Measurements from ENCODE around the gene PRX. TPM values are rescaled to one million over a fixed set of nuclear protein-coding genes. Genes with fewer than 3 reads are reported as not detected.
A peak's percentile ranks its signal among the peaks of the same experiment; 100 is the strongest.

Gene PRX
- total RNA-seq, 2 donors from 2014 or later: 1.4 to 1.7 TPM

DNA sequence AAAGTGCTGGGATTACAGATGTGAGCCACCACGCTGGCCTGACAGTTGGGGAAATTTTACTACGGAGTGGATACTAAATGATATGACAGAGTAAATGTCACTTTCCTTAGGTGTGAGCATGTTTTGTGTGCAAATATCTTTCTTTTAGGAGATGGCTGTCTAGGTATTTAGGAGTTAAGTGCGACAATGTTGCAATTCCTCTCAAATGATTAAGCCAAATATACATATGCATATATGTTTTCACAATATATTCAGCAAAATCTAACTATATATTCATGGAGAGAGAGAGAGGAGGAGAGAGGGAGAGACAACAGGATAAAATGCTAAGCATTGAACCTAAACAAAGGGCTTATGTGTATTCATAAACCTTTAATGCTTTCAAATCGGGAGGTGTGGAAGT is 36.3 kb upstream of the PRX start:
- TF ChIP-seq, protein P1, sequence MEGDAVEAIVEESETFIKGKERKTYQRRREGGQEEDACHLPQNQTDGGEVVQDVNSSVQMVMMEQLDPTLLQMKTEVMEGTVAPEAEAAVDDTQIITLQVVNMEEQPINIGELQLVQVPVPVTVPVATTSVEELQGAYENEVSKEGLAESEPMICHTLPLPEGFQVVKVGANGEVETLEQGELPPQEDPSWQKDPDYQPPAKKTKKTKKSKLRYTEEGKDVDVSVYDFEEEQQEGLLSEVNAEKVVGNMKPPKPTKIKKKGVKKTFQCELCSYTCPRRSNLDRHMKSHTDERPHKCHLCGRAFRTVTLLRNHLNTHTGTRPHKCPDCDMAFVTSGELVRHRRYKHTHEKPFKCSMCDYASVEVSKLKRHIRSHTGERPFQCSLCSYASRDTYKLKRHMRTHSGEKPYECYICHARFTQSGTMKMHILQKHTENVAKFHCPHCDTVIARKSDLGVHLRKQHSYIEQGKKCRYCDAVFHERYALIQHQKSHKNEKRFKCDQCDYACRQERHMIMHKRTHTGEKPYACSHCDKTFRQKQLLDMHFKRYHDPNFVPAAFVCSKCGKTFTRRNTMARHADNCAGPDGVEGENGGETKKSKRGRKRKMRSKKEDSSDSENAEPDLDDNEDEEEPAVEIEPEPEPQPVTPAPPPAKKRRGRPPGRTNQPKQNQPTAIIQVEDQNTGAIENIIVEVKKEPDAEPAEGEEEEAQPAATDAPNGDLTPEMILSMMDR (IDR thresholded peaks at IDR 0.05): no peak
- H3K9me3 ChIP-seq: no peaks in the 10 kb centered on the region
- H3K4me1 ChIP-seq: no peaks in the 10 kb centered on the region
- no peaks in the 10 kb centered on the region for H3K27me3 ChIP-seq
- no peaks in the 10 kb centered on the region for H3K36me3 ChIP-seq
- no peak for DNase-seq
- intact Hi-C loops (cut with DNase I): no loop called here
- no peak overlapping the region for H3K9ac ChIP-seq (ENCODE audit: low read depth in 2 of 2, low read length in 2 of 2)
- H3K4me3 ChIP-seq: no peak overlapping the region
- H3K27ac ChIP-seq: no peak overlapping the region

DNA sequence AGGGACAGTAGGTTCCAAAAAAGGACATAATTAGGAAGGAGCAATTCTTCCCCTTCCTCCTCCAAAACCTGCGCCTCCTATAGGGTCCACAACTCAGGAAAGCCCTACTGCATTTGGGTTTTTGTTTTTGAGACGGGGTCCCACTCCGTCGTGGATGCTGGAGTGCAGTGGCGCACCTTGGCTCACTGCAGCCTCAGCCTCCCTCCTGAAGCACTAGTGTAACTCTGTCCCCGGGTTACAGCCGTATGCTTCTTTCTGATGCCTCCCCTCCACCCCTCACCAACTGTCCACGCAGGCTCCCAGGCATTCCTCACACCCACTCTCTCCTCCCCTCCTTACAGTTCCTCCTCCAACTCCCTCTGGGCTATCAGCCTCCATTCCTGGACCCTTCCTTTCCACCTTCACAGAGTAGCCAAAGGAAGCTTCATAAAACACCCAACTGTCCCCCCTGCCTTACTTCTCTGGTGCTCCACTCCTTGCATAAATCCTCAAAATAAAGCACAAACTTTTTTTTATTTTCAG is 33.1 kb upstream of the PRX start:
- Histone ChIP-seq H3K27me3 (no peaks in the 10 kb centered on the region), H3K9me3 (no peaks in the 10 kb centered on the region), H3K4me1 (peaks cover 8% of the 10 kb centered on the region), H3K9ac (ENCODE audit: low read depth in 2 of 2, low read length in 2 of 2) (peak overlapping the region in 1 of 2 donors; percentile 52), H3K4me3 (no peak overlapping the region), H3K36me3 (no peaks in the 10 kb centered on the region), H3K27ac (peak overlapping the region; percentile 94)
- no peak for DNase-seq
- intact Hi-C loops (cut with DNase I): no loop called here
- TF ChIP-seq, protein P1 (IDR thresholded peaks at IDR 0.05): no peak

DNA sequence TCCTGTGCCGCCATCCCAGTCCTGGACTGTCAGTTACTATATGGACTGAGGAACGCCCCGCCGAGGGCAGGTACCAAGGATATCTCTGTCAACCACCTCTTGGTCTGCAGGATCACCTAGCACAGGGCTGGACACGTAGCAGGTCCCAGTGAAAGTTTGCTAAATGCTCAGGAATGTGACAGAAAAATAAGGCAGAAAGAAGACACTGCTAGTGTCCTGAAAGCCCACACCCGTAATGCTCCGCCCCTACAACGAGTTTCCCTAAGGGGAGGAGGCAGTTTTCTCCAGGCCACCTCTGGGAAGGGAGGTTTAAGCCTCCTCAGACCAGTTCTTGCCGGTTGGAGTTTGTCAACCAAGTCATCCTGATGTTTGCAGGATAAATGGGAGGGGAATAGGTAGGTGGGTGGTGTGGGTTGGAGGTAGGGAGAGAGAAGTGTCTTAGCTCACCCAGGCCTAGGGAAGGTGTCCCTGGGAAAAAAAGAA is 32.6 kb upstream of the PRX start:
- Histone ChIP-seq H3K9ac (ENCODE audit: low read depth in 2 of 2, low read length in 2 of 2) (peak overlapping the region in 1 of 2 donors; percentile 52), H3K27me3 (no peaks in the 10 kb centered on the region), H3K4me3 (no peak overlapping the region), H3K9me3 (no peaks in the 10 kb centered on the region), H3K4me1 (peaks cover 8% of the 10 kb centered on the region), H3K27ac (peak overlapping the region; percentile 94), H3K36me3 (peaks cover 3% of the 10 kb centered on the region)
- intact Hi-C loops (cut with DNase I): no loop called here
- TF ChIP-seq, protein P1 (IDR thresholded peaks at IDR 0.05): no peak
- DNase-seq: peak; percentile 88

DNA sequence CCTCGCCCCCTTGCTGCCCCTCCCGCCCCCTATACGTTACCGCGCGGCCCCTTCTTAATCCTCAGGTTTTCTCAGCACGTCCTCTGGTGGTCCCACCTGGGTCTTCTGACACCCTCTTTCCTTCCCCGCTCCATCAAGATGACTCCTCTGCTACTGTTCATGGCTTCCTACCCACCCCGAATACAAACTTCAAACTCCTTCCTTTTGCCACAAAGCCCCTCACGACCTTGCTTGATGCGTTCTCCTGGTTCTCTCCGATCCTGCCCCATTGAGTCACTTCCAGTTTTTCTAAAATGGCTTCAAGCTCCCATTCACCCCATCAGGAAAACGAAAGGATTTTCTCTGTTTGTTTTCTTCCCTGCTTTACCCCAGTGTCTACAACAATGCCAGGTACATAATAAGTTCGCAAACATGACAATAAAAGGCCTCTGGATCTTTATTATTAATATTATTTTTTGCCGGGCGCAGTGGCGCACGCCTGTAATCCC is 31.7 kb upstream of the PRX start:
- Histone ChIP-seq H3K36me3 (peaks cover 4% of the 10 kb centered on the region), H3K9ac (ENCODE audit: low read depth in 2 of 2, low read length in 2 of 2) (peak overlapping the region; percentile 72 to 100), H3K9me3 (no peaks in the 10 kb centered on the region)

DNA sequence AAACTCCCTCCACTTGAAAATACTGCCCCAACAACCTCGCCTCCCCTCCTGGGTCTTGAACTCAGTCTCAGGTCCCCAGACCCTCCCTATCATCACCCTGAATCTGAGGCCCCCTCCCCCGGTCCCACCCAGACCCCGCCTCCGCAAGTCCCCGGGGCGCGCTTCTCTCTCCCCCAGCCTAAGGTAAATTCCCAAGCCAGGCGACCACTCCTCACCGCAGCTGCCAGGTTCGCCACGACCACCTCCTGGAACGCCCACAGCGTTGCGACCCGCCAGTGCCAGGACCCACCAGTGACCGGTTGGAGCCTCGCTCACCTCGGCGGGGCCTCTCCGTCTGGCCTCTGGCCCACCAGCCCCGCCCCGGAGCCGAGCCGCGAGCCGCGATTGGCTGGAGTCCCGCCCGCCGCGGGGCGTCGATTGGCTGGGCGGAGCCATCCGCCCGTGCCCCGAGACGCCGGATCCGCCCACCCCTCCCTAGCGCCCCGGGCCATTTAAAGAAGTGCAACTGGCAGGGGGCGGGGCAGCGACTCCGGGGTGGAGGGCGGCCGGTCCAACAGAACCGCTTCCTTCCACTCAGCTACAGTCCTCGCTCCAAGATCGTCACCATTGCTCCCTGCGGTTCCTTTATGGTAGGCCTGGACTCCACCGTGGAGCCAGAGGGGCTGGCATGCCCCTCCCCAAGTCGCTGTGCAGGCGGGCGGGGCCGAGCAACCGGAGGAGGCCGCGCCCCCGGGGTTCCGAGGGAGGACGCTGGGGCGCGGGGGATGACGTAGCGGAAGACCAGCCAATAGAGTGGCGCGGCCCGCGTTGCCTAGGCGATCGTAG is 31.0 kb upstream of the PRX start, which contains the start of gene SERTAD3:
Gene SERTAD3, minus strand, starts transcription at position 336 of the 825 bp plus-strand sequence. CDS start 2,255 bp downstream, outside the sequence.
- no peaks in the 10 kb centered on the region for H3K27me3 ChIP-seq
- peak within 1 kb of the TSS; percentile 66 for H3K4me3 ChIP-seq
- DNase-seq: peak; percentile 98
- H3K4me1 ChIP-seq: peaks cover 8% of the 10 kb centered on the region
- intact Hi-C loops (cut with DNase I): no loop called here
- TF ChIP-seq, protein P1 (IDR thresholded peaks at IDR 0.05): no peak
- peaks cover 4% of the 10 kb centered on the region for H3K36me3 ChIP-seq
- H3K9me3 ChIP-seq: no peaks in the 10 kb centered on the region
- H3K9ac ChIP-seq (ENCODE audit: low read depth in 2 of 2, low read length in 2 of 2): peak within 1 kb of the TSS; percentile 83 to 100
- H3K27ac ChIP-seq: peak within 1 kb of the TSS; percentile 94

More for the DNA sequence above, 31.7 kb upstream of the PRX start:
- Histone ChIP-seq H3K27ac (peak overlapping the region; percentile 94), H3K4me1 (peaks cover 8% of the 10 kb centered on the region), H3K27me3 (no peaks in the 10 kb centered on the region), H3K4me3 (peak overlapping the region; percentile 66)
- TF ChIP-seq, protein P1 (IDR thresholded peaks at IDR 0.05): no peak
- no peak for DNase-seq
- intact Hi-C loops (cut with DNase I): no loop called here

All from colonic mucosa (tissue), 4 donors.